IPS-NIHi11 (cell line): ENCODE results near the gene CTSW.

Experiments
- DNase-seq: peaks from one replicate; pipeline ENCODE4 v3.0.0; 2012; ENCODE audit warnings: mixed read lengths, low spot score

Gene CTSW

GRCh38 chr11:65868076-65868667 lies 11.5 kb upstream of the CTSW start:
- peak; percentile 63 for DNase-seq

DNA sequence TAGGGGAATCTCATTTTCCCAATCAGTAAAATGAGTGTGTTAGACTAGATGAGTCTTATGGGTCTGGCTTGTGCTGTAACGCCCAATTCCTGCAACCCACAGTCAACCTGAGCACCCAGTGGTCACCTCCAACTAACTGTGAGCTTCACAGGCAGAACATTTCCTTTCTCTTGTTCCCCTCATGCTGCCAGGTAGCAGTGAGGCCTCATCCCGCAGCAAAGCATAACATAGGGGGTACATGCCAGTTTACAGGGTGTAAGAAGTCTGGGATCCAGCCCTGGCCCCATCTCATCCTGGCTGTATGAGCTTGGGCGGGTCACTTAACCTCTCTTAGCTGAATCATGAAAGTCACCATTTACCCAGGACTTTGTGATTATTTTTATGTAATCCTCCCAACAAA lies 10.7 kb upstream of the CTSW start:
- no peak for DNase-seq

DNA sequence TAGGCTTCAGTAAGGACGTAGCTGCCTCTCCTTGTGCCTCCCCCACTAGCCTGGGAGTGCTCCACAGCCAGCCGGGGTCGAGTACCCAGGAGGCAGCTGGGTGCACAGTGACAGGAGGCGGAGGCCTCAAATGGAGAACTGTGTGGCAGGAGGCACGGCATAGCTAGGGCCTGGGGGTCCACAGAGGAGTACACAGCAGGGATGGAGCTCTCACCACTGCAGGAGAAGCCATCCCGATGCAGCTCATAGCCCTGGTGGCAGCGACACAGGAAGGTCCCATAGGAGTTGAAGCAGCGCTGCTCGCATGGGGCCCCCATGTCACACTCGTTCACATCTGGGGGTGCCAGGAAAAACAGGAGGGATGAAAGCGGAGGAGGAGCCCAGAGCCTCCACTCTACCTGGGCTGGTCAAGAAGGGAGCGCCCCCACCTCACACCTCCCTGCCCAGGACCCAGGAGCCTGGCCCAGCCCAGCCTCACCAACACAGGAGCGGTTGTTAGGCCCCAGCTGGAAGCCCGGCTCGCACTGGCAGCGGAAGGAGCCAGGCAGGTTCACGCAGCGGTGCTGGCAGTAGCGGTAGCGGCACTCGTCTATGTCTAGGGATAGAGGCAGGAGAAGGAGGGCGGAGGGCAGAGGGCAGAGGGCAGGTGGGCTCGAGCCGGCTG lies 9.9 kb upstream of the CTSW start:
- no peak for DNase-seq

DNA sequence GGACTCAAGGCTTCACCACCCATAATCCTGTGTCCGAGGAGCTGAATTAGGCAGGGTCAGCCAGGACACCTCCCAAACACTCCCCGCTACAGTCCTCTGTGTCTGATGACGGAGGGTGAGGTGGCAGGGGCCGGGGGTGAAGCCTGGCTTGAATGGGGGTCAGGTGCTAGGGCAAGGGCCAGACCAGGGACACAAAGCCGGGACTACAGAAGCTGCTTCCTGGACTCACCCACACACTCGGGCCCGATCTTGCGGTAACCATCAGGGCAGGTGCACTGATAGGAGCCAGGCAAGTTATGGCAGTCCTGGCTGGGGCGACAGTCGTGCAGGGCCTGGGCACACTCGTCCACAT lies 9.4 kb upstream of the CTSW start:
- DNase-seq: no peak

DNA sequence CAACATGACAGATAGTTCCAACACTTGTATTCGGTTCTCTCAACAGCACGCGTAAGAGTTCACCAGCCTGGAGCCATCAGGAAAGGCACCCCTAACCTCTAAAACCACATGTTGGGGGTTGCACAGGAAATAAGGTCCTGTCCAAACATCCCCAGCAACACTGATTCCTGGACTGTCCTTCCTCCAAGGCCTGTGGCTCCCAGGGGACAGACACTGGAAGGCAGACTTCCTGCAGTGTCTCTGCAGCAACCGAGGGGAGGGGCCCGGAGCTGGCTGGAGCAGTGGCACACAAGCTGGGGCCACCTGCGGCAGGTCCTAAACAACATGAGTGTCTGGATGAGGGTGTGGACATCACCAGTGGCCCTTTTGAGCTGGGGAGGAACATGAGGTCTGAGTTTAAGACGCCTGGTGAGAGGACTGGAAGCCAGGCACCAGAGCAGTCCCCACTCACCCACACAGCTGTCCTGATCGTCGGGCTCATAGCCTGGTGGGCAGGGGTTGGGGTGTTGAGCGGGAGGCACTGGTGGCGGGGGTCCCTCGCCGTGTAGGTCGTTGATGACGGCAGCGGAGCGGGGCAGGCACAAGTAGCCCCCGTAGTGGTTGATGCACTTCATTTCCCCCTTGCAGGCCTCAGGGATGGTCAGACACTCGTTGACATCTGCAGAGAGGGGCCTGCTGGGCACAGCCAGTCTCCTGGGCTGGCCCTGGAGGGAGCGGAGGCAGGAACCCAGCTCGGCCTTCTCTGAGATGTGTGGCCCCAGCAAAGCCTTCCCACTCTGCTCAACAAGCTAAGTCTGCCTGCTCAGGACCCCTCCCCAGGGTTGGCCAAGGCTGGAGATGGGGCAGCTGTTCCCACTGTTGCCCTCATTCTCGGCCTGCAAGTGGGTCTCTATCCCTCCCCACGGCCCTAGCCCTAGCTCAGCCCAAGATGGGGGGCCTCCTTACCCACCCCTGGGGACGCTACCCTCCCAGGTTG lies 8.6 kb upstream of the CTSW start:
- DNase-seq: no peak

- DNase-seq: no peak
These were observed 7.7 kb upstream of the CTSW start for GRCh38 chr11:65871811-65872548.

- peak; percentile 65 for DNase-seq
These were observed 6.9 kb upstream of the CTSW start, which contains the start of gene EFEMP2 for GRCh38 chr11:65872586-65873317. TSS of gene EFEMP2 (minus strand) at chr11:65872800. CDS start at chr11:65872354, 446 bp downstream.

GRCh38 chr11:65873318-65874156 lies 6.1 kb upstream of the CTSW start:
- peak; percentile 95 for DNase-seq

DNA sequence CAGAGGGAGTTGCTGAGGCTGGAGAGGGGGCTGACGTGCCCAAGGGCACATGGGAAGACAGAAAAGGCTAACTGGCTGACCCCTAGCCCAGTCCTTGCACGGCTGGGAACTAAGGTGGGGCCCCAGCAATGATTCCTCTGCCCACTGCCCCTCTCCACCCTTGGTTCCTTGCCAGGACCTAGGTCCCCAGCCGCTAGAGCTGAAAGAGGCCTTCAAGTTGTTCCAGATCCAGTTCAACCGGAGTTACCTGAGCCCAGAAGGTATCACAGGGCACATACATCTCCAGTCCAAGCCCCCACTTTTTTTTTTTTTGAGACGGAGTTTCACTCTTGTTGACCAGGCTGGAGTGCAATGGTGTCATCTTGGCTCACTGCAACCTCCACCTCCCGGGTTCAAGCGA lies 390 bp downstream of the CTSW start:
- DNase-seq: no peak

DNA sequence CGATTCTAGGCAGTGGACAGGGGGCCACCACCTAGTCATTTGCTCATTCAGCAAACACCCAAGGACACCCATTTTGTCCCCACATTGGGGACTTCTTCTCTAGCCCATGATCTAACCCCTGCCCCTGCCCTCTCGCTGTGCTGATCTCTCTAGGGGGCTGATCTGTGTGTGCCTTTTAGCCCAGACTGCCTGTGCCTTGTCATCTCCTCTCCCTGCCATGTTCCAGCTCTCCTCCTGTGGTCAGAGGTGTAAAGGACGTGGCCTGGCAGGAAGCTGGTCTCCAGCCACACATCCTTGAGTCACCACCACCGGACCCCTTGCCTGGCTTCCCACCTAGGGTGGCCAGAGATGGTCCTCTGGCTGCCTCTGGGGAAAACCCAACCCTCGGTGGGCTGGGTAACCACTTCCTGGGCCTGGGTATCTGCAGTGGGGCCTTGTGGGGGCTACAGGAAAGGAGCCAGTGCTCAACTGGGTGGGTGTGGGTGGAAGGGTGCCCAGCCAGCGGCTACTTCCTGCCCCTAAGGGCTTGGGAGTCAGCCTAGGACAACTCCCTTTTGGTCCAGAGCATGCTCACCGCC lies 1.3 kb downstream of the CTSW start:
- DNase-seq: no peak

DNA sequence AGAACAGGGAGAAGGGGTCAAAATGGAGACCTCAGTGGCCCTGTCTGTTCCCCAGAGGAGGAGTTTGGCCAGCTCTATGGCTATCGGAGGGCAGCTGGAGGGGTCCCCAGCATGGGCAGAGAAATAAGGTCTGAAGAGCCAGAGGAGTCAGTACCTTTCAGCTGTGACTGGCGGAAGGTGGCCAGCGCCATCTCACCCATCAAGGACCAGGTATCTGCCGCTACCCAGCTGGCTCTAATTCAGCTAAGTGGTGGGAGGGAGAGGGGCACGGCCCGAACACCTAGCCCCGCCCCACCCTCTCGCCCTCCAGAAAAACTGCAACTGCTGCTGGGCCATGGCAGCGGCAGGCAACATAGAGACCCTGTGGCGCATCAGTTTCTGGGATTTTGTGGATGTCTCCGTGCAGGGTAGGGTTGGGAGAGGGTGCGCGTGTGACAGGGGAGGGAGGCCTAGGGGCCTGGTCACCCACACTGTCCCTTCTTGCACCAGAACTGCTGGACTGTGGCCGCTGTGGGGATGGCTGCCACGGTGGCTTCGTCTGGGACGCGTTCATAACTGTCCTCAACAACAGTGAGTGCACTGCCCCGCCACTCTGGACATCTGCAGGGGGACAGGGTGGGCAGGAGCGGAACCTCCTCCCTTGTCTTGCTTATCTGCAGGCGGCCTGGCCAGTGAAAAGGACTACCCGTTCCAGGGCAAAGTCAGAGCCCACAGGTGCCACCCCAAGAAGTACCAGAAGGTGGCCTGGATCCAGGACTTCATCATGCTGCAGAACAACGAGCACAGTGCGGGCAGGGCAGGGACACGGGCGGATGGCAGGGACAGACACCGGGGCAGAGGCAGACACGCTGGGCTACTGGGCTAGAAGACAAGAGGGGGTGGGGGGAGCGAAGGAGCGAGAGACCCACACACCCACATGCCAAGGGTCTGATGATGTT lies 2.8 kb downstream of the CTSW start:
- no peak for DNase-seq

GRCh38 chr11:65883058-65883761 lies 3.6 kb downstream of the CTSW start:
- DNase-seq: no peak

DNA sequence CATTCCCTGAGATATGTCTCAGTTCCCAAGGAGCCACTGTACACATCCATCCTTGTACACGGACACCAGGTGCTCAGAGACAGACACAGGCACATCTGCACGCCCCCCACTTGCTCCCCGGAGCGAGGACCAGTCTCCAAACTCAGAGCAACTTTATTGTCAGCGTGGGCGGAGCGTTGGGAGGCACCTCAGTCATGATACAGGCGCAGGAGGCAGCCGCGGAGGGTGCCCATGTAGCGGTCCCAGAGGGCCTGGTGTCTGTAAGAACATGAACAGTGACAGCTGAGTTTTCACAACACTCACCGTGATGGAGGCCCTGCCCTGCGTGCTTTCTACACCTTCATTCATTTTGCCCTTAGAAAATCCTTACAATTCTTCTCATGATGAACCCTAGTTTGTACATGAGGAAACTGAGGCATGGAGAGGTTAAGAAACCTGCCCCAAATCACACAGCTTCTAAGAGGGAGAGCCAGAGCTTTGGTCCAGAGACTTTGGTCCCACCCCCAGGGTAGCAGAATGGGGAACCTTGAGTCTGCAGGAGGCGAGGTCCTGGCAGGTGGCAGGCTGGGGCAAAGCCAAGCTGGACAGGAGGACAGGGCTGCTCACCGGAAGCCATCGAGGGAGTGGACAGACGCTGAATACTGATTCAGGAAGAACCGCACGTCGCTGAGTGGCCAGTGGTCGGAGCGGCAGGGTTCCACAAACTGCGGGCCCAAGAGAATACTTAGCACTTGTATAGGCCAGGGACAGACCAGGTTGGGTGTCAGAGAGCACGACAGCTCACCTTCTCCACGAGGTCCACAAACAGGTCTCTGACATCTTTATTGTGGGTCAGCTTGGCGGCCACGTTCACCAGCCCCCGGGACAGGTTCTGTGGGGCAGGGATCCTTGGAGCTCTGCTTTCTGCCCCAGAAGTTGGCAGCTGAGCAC lies 4.4 kb downstream of the CTSW start:
- no peak for DNase-seq

GRCh38 chr11:65884716-65885092 lies 5.1 kb downstream of the CTSW start:
- peak; percentile 89 for DNase-seq

DNA sequence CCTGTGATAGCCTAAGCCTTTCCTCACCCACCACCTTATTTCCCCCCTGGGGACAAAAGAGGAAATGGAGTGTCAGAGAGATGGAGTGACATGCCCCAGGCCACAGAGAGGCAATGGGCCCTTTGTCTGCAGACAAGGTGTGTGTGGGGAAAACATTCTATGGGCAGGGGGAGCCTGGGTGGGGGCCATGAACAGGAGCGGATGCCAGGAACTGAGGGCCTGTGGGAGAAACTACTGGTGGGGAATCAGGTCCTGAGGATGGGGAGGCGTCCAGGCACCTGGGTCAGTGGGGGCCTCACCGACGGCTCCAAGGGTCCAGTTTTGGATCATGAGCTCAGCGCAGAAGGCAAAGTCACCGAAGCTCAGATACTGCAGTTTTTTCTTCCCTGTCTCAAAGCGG lies 5.6 kb downstream of the CTSW start:
- no peak for DNase-seq

- DNase-seq: no peak
These were observed 6.3 kb downstream of the CTSW start for GRCh38 chr11:65885808-65886536.
